T-helper 2 cell treated with Interferon-gamma antibody and Interleukin-4, amounts not matched to agents 5 μg/mL and 100 μg/mL, for 36 hours (primary cell): ENCODE measurements around the gene SNAI3.

Source experiments
- DNase-seq: peaks from one replicate; pipeline ENCODE4 v3.0.0; 2021; ENCODE audit warnings: low spot score
- H3K27ac Mint-ChIP-seq: one replicate; pipeline ENCODE4 v1.8.0; 2021; ENCODE audit warnings: mild to moderate bottlenecking, mixed read lengths
- H3K27me3 Mint-ChIP-seq: one replicate; pipeline ENCODE4 v1.8.0; 2021; ENCODE audit warnings: low read depth, mixed read lengths
- H3K36me3 Mint-ChIP-seq: one replicate; pipeline ENCODE4 v1.8.0; 2021; ENCODE audit warnings: low read depth, mixed read lengths
- H3K4me1 Mint-ChIP-seq: one replicate; pipeline ENCODE4 v1.8.0; 2021; ENCODE audit warnings: low read depth, mixed read lengths
- H3K4me3 Mint-ChIP-seq: one replicate; pipeline ENCODE4 v1.8.0; 2022; ENCODE audit warnings: mild to moderate bottlenecking, moderate library complexity, mixed read lengths
- H3K9me3 Mint-ChIP-seq: one replicate; pipeline ENCODE4 v1.8.0; 2021; ENCODE audit warnings: mixed read lengths

SNAI3 gene

GRCh38 chr16:88686439-88687253, at the start of gene SNAI3:
TSS of gene SNAI3 (minus strand) at chr16:88686507. CDS start at chr16:88686406, 101 bp downstream.
- Mint-ChIP-seq H3K27me3 (no peaks in the 10 kb centered on the region), H3K36me3 (peaks cover 2% of the 10 kb centered on the region), H3K9me3 (no peaks in the 10 kb centered on the region), H3K4me3 (peak within 1 kb of the TSS; percentile 77), H3K4me1 (peaks cover 26% of the 10 kb centered on the region), H3K27ac (no peak within 1 kb of the TSS)
- DNase-seq, result peak; percentile 90

- H3K4me1 Mint-ChIP-seq, result peaks cover 3% of the 10 kb centered on the region
- H3K27me3 Mint-ChIP-seq, result no peaks in the 10 kb centered on the region
- H3K4me3 Mint-ChIP-seq, result no peak overlapping the region
- no peak overlapping the region for H3K27ac Mint-ChIP-seq
- no peak for DNase-seq
- H3K36me3 Mint-ChIP-seq, result peaks cover 14% of the 10 kb centered on the region
- no peaks in the 10 kb centered on the region for H3K9me3 Mint-ChIP-seq
These were observed 49.8 kb upstream of the SNAI3 start for GRCh38 chr16:88736088-88736487.

DNA sequence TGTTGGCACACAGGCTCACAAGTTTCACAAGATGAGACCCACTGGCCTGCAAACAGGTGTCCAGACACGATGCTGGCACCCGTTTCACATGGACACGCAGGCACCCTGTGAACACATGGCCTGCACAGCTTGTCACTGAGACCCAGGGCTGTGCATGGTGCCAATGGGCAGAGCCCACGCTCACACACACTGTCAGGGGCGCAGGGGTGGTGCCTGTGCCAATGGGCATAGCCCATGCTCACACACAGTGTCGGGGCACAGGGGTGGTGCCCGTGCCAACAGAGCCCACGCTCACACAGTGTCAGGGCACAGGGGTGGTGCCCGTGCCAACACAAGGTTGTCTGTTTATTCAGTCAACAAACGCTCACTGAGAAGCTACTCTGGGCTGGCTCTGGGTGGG, 49.3 kb upstream of the SNAI3 start:
- no peaks in the 10 kb centered on the region for H3K27me3 Mint-ChIP-seq
- no peak overlapping the region for H3K4me3 Mint-ChIP-seq
- H3K4me1 Mint-ChIP-seq, result peaks cover 4% of the 10 kb centered on the region
- no peak for DNase-seq
- no peak overlapping the region for H3K27ac Mint-ChIP-seq
- H3K9me3 Mint-ChIP-seq, result no peaks in the 10 kb centered on the region
- peaks cover 16% of the 10 kb centered on the region for H3K36me3 Mint-ChIP-seq

DNA sequence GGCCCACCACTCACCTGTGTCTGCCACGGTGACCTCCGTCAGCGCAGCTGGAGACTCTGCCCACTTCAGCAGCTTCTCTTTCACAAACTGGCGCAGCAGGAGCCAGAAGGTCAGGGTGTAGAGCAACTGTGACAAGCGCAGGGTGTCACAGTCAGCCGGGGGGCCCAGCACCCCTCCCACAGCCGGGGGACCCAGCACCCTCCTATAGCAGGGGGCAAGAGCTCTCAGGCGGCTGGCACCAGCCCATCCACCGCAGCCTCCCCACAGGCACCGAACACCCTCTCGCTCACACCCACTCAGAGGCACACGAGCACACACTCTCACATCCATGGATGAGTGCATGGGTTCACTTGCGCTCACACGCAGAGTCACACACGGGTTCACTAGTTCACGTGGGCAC, 48.8 kb upstream of the SNAI3 start:
- peaks cover 17% of the 10 kb centered on the region for H3K36me3 Mint-ChIP-seq
- H3K9me3 Mint-ChIP-seq, result no peaks in the 10 kb centered on the region
- no peaks in the 10 kb centered on the region for H3K27me3 Mint-ChIP-seq
- no peak for DNase-seq
- peaks cover 4% of the 10 kb centered on the region for H3K4me1 Mint-ChIP-seq
- no peak overlapping the region for H3K4me3 Mint-ChIP-seq
- no peak overlapping the region for H3K27ac Mint-ChIP-seq

GRCh38 chr16:88734361-88734728, 48.0 kb upstream of the SNAI3 start:
- Mint-ChIP-seq H3K4me3 (no peak overlapping the region), H3K27me3 (no peaks in the 10 kb centered on the region), H3K27ac (no peak overlapping the region), H3K36me3 (peaks cover 22% of the 10 kb centered on the region), H3K9me3 (no peaks in the 10 kb centered on the region), H3K4me1 (peaks cover 4% of the 10 kb centered on the region)
- no peak for DNase-seq

GRCh38 chr16:88733630-88734360, 47.5 kb upstream of the SNAI3 start:
- DNase-seq, result no peak
- Mint-ChIP-seq H3K4me3 (no peak overlapping the region), H3K27me3 (no peaks in the 10 kb centered on the region), H3K27ac (peak overlapping the region; percentile 7), H3K9me3 (no peaks in the 10 kb centered on the region), H3K4me1 (peaks cover 4% of the 10 kb centered on the region), H3K36me3 (peaks cover 18% of the 10 kb centered on the region)

- H3K4me1 Mint-ChIP-seq, result peaks cover 4% of the 10 kb centered on the region
- no peaks in the 10 kb centered on the region for H3K9me3 Mint-ChIP-seq
- H3K4me3 Mint-ChIP-seq, result no peak overlapping the region
- no peak for DNase-seq
- H3K27me3 Mint-ChIP-seq, result no peaks in the 10 kb centered on the region
- peaks cover 17% of the 10 kb centered on the region for H3K36me3 Mint-ChIP-seq
- H3K27ac Mint-ChIP-seq, result no peak overlapping the region
These were observed 46.6 kb upstream of the SNAI3 start for GRCh38 chr16:88732961-88733294.

DNA sequence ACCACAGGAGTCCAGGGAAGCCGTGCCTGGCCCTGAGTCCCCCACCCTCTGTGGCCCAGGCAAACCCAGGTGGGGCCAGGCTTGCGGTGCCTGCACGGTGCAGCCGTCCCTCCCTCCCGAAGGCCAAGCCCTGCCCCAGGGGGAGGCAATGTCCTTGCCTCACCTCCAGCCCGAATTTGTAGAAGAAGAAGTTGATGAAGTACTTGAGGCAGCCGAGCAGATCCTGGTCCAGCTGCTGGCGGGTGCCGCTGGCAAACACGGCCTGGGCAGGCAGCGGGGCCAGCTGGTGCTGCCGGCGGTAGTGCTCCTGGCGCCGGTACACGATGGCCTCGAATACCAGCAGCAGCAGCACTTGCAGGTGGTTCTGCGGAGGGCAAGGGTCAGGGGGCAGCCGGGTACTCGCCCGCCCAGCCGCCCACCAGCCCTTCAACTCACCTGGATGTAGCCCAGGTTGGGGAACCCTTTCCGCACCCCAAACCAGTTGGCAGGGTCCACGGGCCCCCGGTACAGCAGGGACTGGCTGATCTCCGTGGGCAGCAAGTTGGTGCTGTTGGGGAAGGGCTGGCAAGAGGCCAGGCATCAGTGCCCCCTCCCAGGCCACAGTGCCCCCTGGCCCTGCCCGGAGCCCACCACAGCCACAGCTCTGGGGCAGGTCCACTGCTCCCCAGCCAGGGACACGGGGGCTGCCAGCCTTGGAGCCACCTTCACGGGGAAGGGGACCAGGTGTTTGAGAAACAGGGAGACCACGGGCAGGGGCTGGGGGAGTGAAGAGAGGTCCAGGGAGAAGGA, 46.1 kb upstream of the SNAI3 start:
- no peaks in the 10 kb centered on the region for H3K9me3 Mint-ChIP-seq
- no peaks in the 10 kb centered on the region for H3K27me3 Mint-ChIP-seq
- peaks cover 20% of the 10 kb centered on the region for H3K36me3 Mint-ChIP-seq
- no peak for DNase-seq
- H3K4me1 Mint-ChIP-seq, result peaks cover 4% of the 10 kb centered on the region
- no peak overlapping the region for H3K4me3 Mint-ChIP-seq
- H3K27ac Mint-ChIP-seq, result peak overlapping the region; percentile 36

- H3K4me3 Mint-ChIP-seq, result no peak overlapping the region
- peaks cover 4% of the 10 kb centered on the region for H3K4me1 Mint-ChIP-seq
- DNase-seq, result no peak
- H3K36me3 Mint-ChIP-seq, result peaks cover 20% of the 10 kb centered on the region
- H3K27me3 Mint-ChIP-seq, result no peaks in the 10 kb centered on the region
- no peak overlapping the region for H3K27ac Mint-ChIP-seq
- no peaks in the 10 kb centered on the region for H3K9me3 Mint-ChIP-seq
These were observed 45.4 kb upstream of the SNAI3 start for GRCh38 chr16:88731699-88732098.

DNA sequence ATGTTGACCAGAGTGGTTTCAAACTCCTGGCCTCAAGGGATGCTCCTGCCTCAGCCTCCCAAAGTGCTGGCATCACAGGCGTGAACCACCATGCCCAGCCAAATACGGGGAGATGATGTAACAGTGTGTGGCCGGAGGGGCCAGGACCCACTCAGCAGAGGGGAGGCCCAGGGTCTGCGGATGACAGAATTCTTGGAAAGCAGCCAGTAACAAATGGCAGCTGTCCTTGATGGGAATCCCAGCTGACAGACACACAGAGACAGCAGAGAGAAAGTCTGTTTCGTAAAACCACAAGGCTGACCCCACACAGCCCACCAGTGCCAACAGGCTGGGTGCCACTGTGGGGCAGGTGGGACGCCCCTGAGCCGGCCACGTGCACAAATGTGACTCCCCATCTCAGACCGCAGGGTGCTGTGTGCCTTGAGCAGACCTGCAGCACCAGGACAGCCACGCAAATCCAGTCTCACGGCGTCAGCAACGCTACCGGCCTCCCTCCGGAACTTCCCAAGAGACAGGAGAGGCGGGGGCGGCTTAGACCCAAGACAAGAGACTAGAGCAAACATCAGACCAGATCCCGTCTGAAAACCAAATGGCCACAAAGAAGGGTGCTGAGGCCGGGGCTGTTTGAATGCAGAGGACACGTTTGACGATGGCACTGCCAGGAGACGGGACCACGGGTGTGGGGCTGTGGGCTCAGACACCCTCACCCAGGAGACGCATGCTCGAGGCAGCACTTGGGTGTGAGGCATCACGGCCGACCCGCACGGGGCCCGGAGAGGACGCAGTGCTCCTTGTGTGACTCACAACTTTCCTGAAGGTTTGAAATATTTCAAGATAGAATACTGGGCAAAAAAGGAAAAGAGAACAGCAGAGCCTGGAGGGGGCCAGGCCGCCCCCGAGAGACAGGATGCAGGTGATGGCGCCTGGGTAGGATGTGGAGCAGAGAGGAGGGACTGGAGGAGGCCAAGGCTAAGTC, 44.6 kb upstream of the SNAI3 start:
- H3K36me3 Mint-ChIP-seq, result peaks cover 24% of the 10 kb centered on the region
- peak overlapping the region; percentile 28 for H3K27ac Mint-ChIP-seq
- peaks cover 4% of the 10 kb centered on the region for H3K4me1 Mint-ChIP-seq
- peak overlapping the region; percentile 34 for H3K4me3 Mint-ChIP-seq
- no peaks in the 10 kb centered on the region for H3K27me3 Mint-ChIP-seq
- no peak for DNase-seq
- H3K9me3 Mint-ChIP-seq, result no peaks in the 10 kb centered on the region

- DNase-seq, result no peak
- Mint-ChIP-seq H3K4me1 (peaks cover 4% of the 10 kb centered on the region), H3K27ac (no peak overlapping the region), H3K36me3 (peaks cover 27% of the 10 kb centered on the region), H3K27me3 (no peaks in the 10 kb centered on the region), H3K9me3 (no peaks in the 10 kb centered on the region), H3K4me3 (no peak overlapping the region)
These were observed 41.6 kb upstream of the SNAI3 start for GRCh38 chr16:88727871-88728270.

- Mint-ChIP-seq H3K4me3 (no peak overlapping the region), H3K27ac (no peak overlapping the region), H3K27me3 (no peaks in the 10 kb centered on the region), H3K4me1 (peaks cover 4% of the 10 kb centered on the region), H3K9me3 (no peaks in the 10 kb centered on the region), H3K36me3 (peaks cover 28% of the 10 kb centered on the region)
- DNase-seq, result no peak
These were observed 40.7 kb upstream of the SNAI3 start for GRCh38 chr16:88726981-88727380.

GRCh38 chr16:88726408-88726749, 40.1 kb upstream of the SNAI3 start:
- no peak overlapping the region for H3K4me3 Mint-ChIP-seq

More at GRCh38 chr16:88726408-88726749, 40.1 kb upstream of the SNAI3 start:
- DNase-seq, result no peak
- Mint-ChIP-seq H3K27ac (no peak overlapping the region), H3K36me3 (peaks cover 28% of the 10 kb centered on the region), H3K27me3 (no peaks in the 10 kb centered on the region), H3K4me1 (peaks cover 4% of the 10 kb centered on the region), H3K9me3 (no peaks in the 10 kb centered on the region)
